ENCODE measurements around the gene ZSCAN4.

Gene ZSCAN4, protein sequence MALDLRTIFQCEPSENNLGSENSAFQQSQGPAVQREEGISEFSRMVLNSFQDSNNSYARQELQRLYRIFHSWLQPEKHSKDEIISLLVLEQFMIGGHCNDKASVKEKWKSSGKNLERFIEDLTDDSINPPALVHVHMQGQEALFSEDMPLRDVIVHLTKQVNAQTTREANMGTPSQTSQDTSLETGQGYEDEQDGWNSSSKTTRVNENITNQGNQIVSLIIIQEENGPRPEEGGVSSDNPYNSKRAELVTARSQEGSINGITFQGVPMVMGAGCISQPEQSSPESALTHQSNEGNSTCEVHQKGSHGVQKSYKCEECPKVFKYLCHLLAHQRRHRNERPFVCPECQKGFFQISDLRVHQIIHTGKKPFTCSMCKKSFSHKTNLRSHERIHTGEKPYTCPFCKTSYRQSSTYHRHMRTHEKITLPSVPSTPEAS

DNA sequence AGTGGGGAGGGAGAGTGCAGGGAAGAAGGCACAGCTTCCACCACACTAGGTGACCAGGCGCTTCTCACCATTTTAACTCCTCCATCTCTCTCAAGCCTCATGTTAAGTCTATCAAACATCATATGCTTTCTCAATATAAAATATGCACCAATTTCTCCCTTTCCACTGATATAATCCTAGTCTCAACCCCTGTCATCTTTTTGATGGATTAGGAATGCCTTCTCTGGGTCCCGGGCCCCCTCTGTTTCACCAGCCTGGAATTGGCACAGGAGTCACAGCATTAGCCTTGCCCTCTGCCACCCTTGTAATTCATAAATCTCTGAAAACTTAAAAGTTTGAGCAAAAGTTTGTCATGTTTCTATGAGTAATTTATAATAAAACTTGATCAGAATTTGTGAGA is at the start of gene ZSCAN4:
Gene ZSCAN4, plus strand, starts transcription at position 301 of the 400 bp plus-strand sequence. CDS start 7,211 bp downstream, outside the sequence.
- DNase-seq (ENCODE audit: low read depth, low spot score), result no peak

GRCh38 chr19:57620673-57621348 is 47.9 kb upstream of the ZSCAN4 start:
- DNase-seq (ENCODE audit: low read depth, low spot score), result peak; percentile 11

GRCh38 chr19:57623091-57623490 is 45.6 kb upstream of the ZSCAN4 start:
- no peak for DNase-seq (ENCODE audit: low read depth, low spot score)

- DNase-seq (ENCODE audit: low read depth, low spot score), result peak; percentile 98
Measured at GRCh38 chr19:57632987-57633831, 35.5 kb upstream of the ZSCAN4 start, which contains the start of gene ZNF211. Gene ZNF211, plus strand, starts transcription at chr19:57633168. Its CDS starts 179 bp downstream, at chr19:57633347.

DNA sequence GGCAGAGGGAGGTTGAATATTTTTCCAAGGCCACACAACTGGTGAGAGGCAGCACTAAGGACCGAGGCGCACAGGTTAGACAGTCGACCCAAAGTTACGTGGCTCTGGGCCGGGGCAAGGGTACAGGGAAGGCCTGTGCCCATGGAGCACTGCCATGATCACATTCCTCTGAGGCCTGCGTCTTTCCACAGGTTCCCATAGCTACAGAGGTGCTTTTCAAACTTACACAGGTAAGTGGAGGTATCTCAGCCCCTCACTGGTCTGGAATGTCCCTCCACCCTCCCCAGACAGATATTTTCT is 35.0 kb upstream of the ZSCAN4 start:
- peak; percentile 18 for DNase-seq (ENCODE audit: low read depth, low spot score)

- DNase-seq (ENCODE audit: low read depth, low spot score), result no peak
Measured at GRCh38 chr19:57637379-57637778, 31.4 kb upstream of the ZSCAN4 start.

DNA sequence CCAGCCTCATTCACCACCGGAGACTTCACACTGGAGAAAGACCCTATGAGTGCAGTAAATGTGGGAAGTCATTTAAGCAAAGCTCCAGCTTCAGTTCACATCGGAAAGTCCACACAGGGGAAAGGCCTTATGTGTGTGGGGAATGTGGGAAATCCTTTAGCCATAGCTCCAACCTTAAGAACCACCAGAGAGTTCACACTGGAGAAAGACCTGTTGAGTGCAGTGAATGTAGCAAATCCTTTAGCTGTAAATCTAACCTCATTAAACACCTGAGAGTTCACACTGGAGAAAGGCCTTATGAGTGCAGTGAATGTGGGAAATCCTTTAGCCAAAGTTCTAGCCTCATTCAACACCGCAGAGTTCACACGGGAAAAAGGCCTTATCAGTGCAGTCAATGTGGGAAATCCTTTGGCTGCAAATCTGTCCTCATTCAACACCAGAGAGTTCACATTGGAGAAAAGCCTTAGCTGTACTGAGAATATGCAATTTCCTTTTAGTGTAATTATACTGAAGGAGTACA is 27.0 kb upstream of the ZSCAN4 start:
- DNase-seq (ENCODE audit: low read depth, low spot score), result no peak

DNA sequence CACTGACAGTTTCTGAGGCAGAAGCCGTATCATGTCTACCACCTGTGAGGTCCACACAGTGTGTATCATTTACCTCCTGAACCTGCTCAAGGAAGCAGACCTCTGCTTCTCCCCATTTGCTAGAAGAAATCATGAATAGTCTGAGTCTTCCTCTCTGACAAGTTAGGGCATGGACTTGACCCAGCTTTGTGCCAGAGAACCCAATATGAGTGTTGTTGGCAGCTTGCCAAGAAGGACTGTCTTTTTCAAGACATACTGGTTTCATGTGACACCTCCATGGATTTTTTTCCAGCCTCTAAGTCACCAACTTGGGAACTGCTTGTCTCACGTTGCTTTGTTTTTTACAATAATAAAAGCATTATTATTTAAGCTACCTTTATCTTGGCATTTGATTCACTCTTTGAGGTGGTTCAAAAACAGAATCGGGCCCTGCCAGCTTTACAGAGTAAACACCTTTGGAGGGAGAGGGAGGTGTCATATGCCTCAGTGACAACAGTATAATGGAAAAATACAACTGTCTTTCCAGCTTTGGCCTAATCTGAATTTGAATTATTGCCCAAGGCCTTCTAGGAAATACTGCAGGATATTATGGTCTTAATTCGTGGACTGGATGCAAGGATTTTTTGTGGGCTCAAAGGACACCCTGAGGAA is 26.2 kb upstream of the ZSCAN4 start:
- DNase-seq (ENCODE audit: low read depth, low spot score), result no peak

- DNase-seq (ENCODE audit: low read depth, low spot score), result no peak
Measured at GRCh38 chr19:57643734-57644133, 25.0 kb upstream of the ZSCAN4 start.

DNA sequence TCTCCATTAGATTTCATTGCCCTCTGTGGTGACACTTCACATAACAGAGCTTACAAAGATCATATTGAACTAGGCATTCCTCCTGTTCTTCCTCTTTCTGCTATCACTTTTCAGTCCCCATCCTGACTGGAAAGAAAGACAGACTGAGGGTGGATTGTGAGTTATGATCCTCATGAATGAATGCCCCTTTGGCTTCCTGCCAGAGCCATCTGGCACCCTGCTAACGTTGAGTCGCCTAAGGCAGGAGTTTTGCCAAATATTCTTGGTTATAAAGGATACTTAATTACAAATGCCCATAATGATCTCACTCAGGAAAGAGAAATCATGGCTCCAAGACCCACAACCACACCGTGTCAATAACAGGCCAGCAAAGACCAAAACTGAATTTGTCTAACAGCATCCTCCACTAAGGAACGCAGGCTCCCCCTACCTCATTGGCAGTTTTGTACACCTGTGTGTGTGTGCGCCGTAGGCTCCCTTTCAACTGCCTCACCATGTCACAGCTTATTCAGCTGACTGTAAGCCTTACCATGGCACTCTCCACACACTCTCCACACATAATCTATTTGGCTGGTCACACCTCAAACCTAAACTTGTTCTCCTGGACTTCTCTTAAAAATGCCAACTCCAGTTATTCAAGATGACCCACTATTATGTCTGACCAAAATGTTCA is 20.3 kb upstream of the ZSCAN4 start:
- no peak for DNase-seq (ENCODE audit: low read depth, low spot score)

DNA sequence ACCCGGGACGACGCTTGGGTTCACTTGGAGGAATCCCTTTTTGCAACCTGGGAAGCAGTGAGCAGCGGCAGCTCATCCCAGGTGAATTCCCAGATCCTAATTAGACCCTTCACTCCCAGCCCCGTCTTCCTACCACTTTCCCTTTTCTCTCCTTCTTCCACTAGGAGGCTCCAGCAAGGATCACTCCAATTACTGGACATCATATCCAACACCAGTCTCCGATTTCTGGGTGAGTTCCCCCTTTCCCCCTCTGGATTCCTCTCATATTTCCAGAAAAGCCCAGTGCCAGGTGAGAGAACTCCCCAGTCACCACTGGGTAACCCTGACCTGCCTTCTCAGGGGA is 17.1 kb upstream of the ZSCAN4 start:
- peak; percentile 1 for DNase-seq (ENCODE audit: low read depth, low spot score)

DNA sequence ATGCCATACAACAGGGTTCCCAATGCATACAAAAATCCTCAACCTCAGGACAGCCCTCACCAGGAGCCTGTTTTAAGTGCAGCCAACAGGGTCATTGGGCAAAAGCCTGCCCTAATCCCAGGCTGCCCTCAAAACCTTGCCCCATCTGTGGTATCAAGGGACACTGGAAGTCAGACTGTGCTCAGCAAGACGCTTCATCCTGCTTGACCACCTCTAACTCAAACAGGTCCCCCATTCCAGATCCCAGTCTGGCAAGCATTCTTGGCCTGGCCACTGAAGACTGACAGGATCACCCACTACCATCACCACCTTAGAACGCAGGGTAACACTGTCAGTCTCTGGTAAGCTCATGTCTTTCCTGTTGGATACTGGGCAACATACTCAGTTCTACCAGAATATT is 15.0 kb upstream of the ZSCAN4 start:
- no peak for DNase-seq (ENCODE audit: low read depth, low spot score)

DNA sequence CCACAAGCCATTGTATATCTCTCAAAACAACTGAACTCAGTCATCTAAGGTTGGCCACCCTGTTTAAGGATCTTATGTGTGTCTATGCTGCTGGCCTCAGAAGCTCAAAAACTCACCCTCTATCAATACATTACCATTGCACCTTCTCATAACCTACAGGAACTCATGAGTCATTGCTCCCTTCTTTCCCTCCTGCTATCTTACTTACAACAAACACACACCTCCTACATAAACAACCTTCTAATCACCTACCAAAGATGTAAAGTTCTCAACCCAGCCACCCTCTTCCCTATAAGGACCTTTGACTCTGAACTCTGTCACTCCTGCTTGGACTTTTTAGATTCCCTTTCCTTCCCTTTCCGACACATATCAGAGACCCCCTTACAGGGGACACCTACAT is 13.3 kb upstream of the ZSCAN4 start:
- DNase-seq (ENCODE audit: low read depth, low spot score), result no peak

- DNase-seq (ENCODE audit: low read depth, low spot score), result no peak
Measured at GRCh38 chr19:57656346-57656745, 12.4 kb upstream of the ZSCAN4 start.

DNA sequence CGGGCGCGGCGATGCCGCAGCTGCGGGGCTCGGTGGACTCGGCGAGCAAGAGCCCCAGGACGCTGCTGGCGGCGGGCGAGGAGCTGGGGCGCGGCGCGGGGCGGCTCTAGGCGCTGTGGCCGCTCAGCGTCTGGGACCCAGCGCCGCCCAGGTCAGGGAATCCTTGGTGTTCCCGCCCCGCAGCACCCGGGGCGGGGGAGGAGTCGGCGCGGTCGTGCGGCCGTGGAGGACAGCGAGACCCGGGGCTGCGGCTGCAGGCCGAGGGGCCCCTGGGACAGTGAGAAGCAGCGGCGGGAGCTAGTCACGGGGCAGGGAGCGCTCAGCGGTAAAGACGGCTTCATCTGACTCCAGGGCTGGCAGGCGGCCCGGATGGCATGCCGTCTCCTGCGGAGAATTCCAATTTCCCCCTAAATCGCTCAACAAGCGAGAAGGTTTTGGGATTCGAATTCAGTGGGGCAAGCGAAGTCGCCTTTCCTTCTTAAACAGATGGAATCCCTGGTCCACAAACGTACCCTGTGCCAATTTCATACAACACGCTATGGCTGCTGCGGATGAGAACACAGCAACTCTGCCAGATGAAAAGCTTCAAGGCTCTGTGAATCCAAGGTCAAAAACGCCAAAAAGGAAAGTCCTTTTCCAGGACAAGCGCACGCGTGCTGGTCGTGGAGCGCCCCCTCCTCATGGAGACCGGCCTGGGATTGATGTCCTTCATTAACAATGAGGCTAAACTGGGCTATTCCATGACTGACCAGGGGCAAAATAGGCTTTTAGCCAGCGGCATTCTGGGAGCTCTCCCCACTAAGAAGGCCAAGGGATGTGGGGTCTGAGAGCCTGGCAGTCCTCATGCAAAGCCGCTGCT is 4.2 kb upstream of the ZSCAN4 start:
- DNase-seq (ENCODE audit: low read depth, low spot score), result peak; percentile 78

- DNase-seq (ENCODE audit: low read depth, low spot score), result no peak
Measured at GRCh38 chr19:57665261-57665806, 3.4 kb upstream of the ZSCAN4 start.

DNA sequence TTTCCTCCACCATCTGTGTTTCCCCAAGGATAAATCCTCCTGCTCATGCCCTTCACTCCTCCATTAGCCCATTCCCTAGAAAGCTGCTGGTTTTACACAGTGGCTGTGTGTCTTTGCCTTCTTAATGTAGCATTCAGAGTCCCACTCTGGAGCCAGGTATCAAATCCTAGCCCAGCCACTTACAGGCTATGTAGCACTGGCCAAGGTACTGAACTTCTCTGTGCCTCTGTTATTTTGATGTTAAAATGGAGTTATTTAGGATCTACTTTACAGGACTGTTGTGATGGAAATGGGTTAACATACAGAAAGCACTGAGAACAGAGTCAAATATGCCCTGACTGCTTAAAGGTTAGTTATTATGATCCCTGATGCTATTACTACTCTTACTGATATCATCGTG is 1.5 kb upstream of the ZSCAN4 start:
- DNase-seq (ENCODE audit: low read depth, low spot score), result no peak

GRCh38 chr19:57671124-57671895 is 2.6 kb downstream of the ZSCAN4 start:
- DNase-seq (ENCODE audit: low read depth, low spot score), result no peak

GRCh38 chr19:57672466-57672865 is 3.7 kb downstream of the ZSCAN4 start:
- DNase-seq (ENCODE audit: low read depth, low spot score), result no peak

Measured in astrocyte of the hippocampus (primary cell).